Effector CD8-positive, alpha-beta T cell (primary cell): ENCODE measurements around the gene SRA1.
"Not testable (repeated sequence)": the region's sequence is repeated elsewhere in the genome, so short reads cannot be mapped to it uniquely, and the experiment has no call there.

Experiments used
- DNase-seq: peaks from one replicate; lab custom pipeline; 2025; lab: John Stamatoyannopoulos, UW
- total RNA-seq, 4 experiments: gene quantifications; one replicate each; lab custom pipeline; 2026; lab: John Stamatoyannopoulos, UW

The SRA1 gene
- total RNA-seq: 35.4 to 71.3 (median 39.1) reads per million in 4 experiments

- peak; percentile 71 for DNase-seq
These were observed at the start of gene SRA1 for GRCh38 chr5:140557136-140557805. SRA1 (minus strand) TSS chr5:140557473; CDS start chr5:140557452, 21 bp downstream.

- DNase-seq: no peak
These were observed 49.8 kb upstream of the SRA1 start for GRCh38 chr5:140607031-140607430.

- no peak for DNase-seq
These were observed 48.6 kb upstream of the SRA1 start for GRCh38 chr5:140605879-140606278.

GRCh38 chr5:140603734-140604133 lies 46.5 kb upstream of the SRA1 start:
- no peak for DNase-seq

- not testable (repeated sequence) for DNase-seq
These were observed 46.1 kb upstream of the SRA1 start for GRCh38 chr5:140603446-140603698.

- no peak for DNase-seq
These were observed 44.9 kb upstream of the SRA1 start for GRCh38 chr5:140602147-140602546.

GRCh38 chr5:140600096-140600495 lies 42.8 kb upstream of the SRA1 start:
- DNase-seq: no peak

GRCh38 chr5:140598836-140599235 lies 41.6 kb upstream of the SRA1 start:
- no peak for DNase-seq

- DNase-seq: no peak
These were observed 39.1 kb upstream of the SRA1 start for GRCh38 chr5:140596321-140596741.

- no peak for DNase-seq
These were observed 38.4 kb upstream of the SRA1 start for GRCh38 chr5:140595538-140596300.

GRCh38 chr5:140594169-140594568 lies 36.9 kb upstream of the SRA1 start:
- no peak for DNase-seq

- not testable (repeated sequence) for DNase-seq
These were observed 35.8 kb upstream of the SRA1 start for GRCh38 chr5:140593070-140593469.

- DNase-seq: no peak
These were observed 34.6 kb upstream of the SRA1 start for GRCh38 chr5:140591747-140592372.

GRCh38 chr5:140590861-140591260 lies 33.6 kb upstream of the SRA1 start:
- DNase-seq: no peak

GRCh38 chr5:140588311-140589070 lies 31.2 kb upstream of the SRA1 start:
- DNase-seq: no peak

GRCh38 chr5:140587495-140587894 lies 30.2 kb upstream of the SRA1 start:
- no peak for DNase-seq

GRCh38 chr5:140579188-140579747 lies 22.0 kb upstream of the SRA1 start:
- DNase-seq: not testable (repeated sequence)

- no peak for DNase-seq
These were observed 19.5 kb upstream of the SRA1 start for GRCh38 chr5:140576776-140577201.

GRCh38 chr5:140575309-140575708 lies 18.0 kb upstream of the SRA1 start:
- no peak for DNase-seq

GRCh38 chr5:140574165-140574564 lies 16.9 kb upstream of the SRA1 start:
- DNase-seq: no peak

- DNase-seq: no peak
These were observed 16.4 kb upstream of the SRA1 start for GRCh38 chr5:140573683-140574082.

- DNase-seq: no peak
These were observed 13.8 kb upstream of the SRA1 start for GRCh38 chr5:140571105-140571504.
